ENCODE measurements around the gene DDC. TPM values are rescaled to one million over a fixed set of nuclear protein-coding genes. Genes with fewer than 3 reads are reported as not detected.

DDC gene
- total RNA-seq, 1 experiment from 2014 or later = not detected

- DNase-seq = no peak
- H3K4me3 ChIP-seq (ENCODE audit: low read length) = no peak overlapping the region
- H3K9ac ChIP-seq (ENCODE audit: low read length) = no peak overlapping the region
- H3K27me3 ChIP-seq (ENCODE audit: low read length) = no peaks in the 10 kb centered on the region
- no peaks in the 10 kb centered on the region for H3K9me2 ChIP-seq (replicated peaks; ENCODE audit: insufficient read depth, low read length)
- no peaks in the 10 kb centered on the region for H3K36me3 ChIP-seq (ENCODE audit: insufficient read depth, low read length)
- H4K20me1 ChIP-seq (ENCODE audit: insufficient read depth, low read depth, low read length) = no peaks in the 10 kb centered on the region
- no peaks in the 10 kb centered on the region for H3K79me2 ChIP-seq (ENCODE audit: low read length)
- no peak overlapping the region for H2AFZ ChIP-seq (ENCODE audit: low read length)
- H3K9me3 ChIP-seq (ENCODE audit: low read length) = no peaks in the 10 kb centered on the region
- H3K27ac ChIP-seq (ENCODE audit: low read length) = no peak overlapping the region
- H3K4me1 ChIP-seq (ENCODE audit: low read length) = no peaks in the 10 kb centered on the region
- no peak overlapping the region for H3K4me2 ChIP-seq (ENCODE audit: low read depth, low read length, poor library complexity, severe bottlenecking)
These were observed 38.1 kb upstream of the DDC start for GRCh38 chr7:50603287-50603686.

- H3K4me2 ChIP-seq (ENCODE audit: low read depth, low read length, poor library complexity, severe bottlenecking) = no peak overlapping the region
- H3K9me2 ChIP-seq (replicated peaks; ENCODE audit: insufficient read depth, low read length) = no peaks in the 10 kb centered on the region
- no peaks in the 10 kb centered on the region for H3K36me3 ChIP-seq (ENCODE audit: insufficient read depth, low read length)
- H4K20me1 ChIP-seq (ENCODE audit: insufficient read depth, low read depth, low read length) = no peaks in the 10 kb centered on the region
- no peaks in the 10 kb centered on the region; the same call in 1 of the 2 replicates for H3K4me1 ChIP-seq (ENCODE audit: low read length)
- no peaks in the 10 kb centered on the region for H3K27me3 ChIP-seq (ENCODE audit: low read length)
- no peaks in the 10 kb centered on the region for H3K9me3 ChIP-seq (ENCODE audit: low read length)
- no peaks in the 10 kb centered on the region for H3K79me2 ChIP-seq (ENCODE audit: low read length)
- no peak overlapping the region for H3K9ac ChIP-seq (ENCODE audit: low read length)
- no peak overlapping the region for H3K4me3 ChIP-seq (ENCODE audit: low read length)
- H3K27ac ChIP-seq (ENCODE audit: low read length) = no peak overlapping the region
- no peak overlapping the region for H2AFZ ChIP-seq (ENCODE audit: low read length)
- DNase-seq = no peak
These were observed 34.2 kb upstream of the DDC start for GRCh38 chr7:50599385-50599784.

- H3K9me2 ChIP-seq (replicated peaks; ENCODE audit: insufficient read depth, low read length) = no peaks in the 10 kb centered on the region
- H3K9ac ChIP-seq (ENCODE audit: low read length) = no peak overlapping the region
- H3K4me2 ChIP-seq (ENCODE audit: low read depth, low read length, poor library complexity, severe bottlenecking) = no peak overlapping the region
- H3K27ac ChIP-seq (ENCODE audit: low read length) = no peak overlapping the region
- H3K36me3 ChIP-seq (ENCODE audit: insufficient read depth, low read length) = no peaks in the 10 kb centered on the region
- no peaks in the 10 kb centered on the region for H3K9me3 ChIP-seq (ENCODE audit: low read length)
- H3K79me2 ChIP-seq (ENCODE audit: low read length) = no peaks in the 10 kb centered on the region
- peaks cover 6% of the 10 kb centered on the region for H3K4me1 ChIP-seq (ENCODE audit: low read length)
- no peak overlapping the region for H2AFZ ChIP-seq (ENCODE audit: low read length)
- H4K20me1 ChIP-seq (ENCODE audit: insufficient read depth, low read depth, low read length) = no peaks in the 10 kb centered on the region
- H3K4me3 ChIP-seq (ENCODE audit: low read length) = no peak overlapping the region
- no peaks in the 10 kb centered on the region for H3K27me3 ChIP-seq (ENCODE audit: low read length)
- no peak for DNase-seq
These were observed 33.5 kb upstream of the DDC start for GRCh38 chr7:50598460-50599343.

- Histone ChIP-seq H3K36me3 (ENCODE audit: insufficient read depth, low read length) (no peaks in the 10 kb centered on the region), H3K27me3 (ENCODE audit: low read length) (no peaks in the 10 kb centered on the region), H3K4me3 (ENCODE audit: low read length) (no peak overlapping the region), H3K9me2 (replicated peaks; ENCODE audit: insufficient read depth, low read length) (no peaks in the 10 kb centered on the region), H2AFZ (ENCODE audit: low read length) (no peak overlapping the region), H3K4me1 (ENCODE audit: low read length) (peaks cover 26% of the 10 kb centered on the region), H3K79me2 (ENCODE audit: low read length) (no peaks in the 10 kb centered on the region), H3K9ac (ENCODE audit: low read length) (no peak overlapping the region), H4K20me1 (ENCODE audit: insufficient read depth, low read depth, low read length) (no peaks in the 10 kb centered on the region), H3K4me2 (ENCODE audit: low read depth, low read length, poor library complexity, severe bottlenecking) (no peak overlapping the region), H3K27ac (ENCODE audit: low read length) (no peak overlapping the region), H3K9me3 (ENCODE audit: low read length) (no peaks in the 10 kb centered on the region)
- no peak for DNase-seq
These were observed 31.3 kb upstream of the DDC start for GRCh38 chr7:50596484-50596883.

- Histone ChIP-seq H3K4me2 (ENCODE audit: low read depth, low read length, poor library complexity, severe bottlenecking) (no peak overlapping the region), H3K9me3 (ENCODE audit: low read length) (no peaks in the 10 kb centered on the region), H3K9me2 (replicated peaks; ENCODE audit: insufficient read depth, low read length) (no peaks in the 10 kb centered on the region), H4K20me1 (ENCODE audit: insufficient read depth, low read depth, low read length) (no peaks in the 10 kb centered on the region), H3K27me3 (ENCODE audit: low read length) (no peaks in the 10 kb centered on the region), H3K27ac (ENCODE audit: low read length) (no peak overlapping the region), H3K36me3 (ENCODE audit: insufficient read depth, low read length) (no peaks in the 10 kb centered on the region), H3K4me1 (ENCODE audit: low read length) (peaks cover 35% of the 10 kb centered on the region), H3K79me2 (ENCODE audit: low read length) (no peaks in the 10 kb centered on the region), H3K9ac (ENCODE audit: low read length) (no peak overlapping the region), H2AFZ (ENCODE audit: low read length) (no peak overlapping the region), H3K4me3 (ENCODE audit: low read length) (no peak overlapping the region)
- DNase-seq = peak; percentile 62
These were observed 30.4 kb upstream of the DDC start for GRCh38 chr7:50595491-50596102.

- no peak overlapping the region for H2AFZ ChIP-seq (ENCODE audit: low read length)
- H3K4me1 ChIP-seq (ENCODE audit: low read length) = peaks cover 35% of the 10 kb centered on the region
- DNase-seq = peak; percentile 23
- no peak overlapping the region for H3K4me2 ChIP-seq (ENCODE audit: low read depth, low read length, poor library complexity, severe bottlenecking)
- H3K79me2 ChIP-seq (ENCODE audit: low read length) = no peaks in the 10 kb centered on the region
- no peaks in the 10 kb centered on the region for H3K36me3 ChIP-seq (ENCODE audit: insufficient read depth, low read length)
- no peak overlapping the region for H3K27ac ChIP-seq (ENCODE audit: low read length)
- H3K9me3 ChIP-seq (ENCODE audit: low read length) = no peaks in the 10 kb centered on the region
- H3K4me3 ChIP-seq (ENCODE audit: low read length) = no peak overlapping the region
- H3K9ac ChIP-seq (ENCODE audit: low read length) = no peak overlapping the region
- no peaks in the 10 kb centered on the region for H4K20me1 ChIP-seq (ENCODE audit: insufficient read depth, low read depth, low read length)
- H3K9me2 ChIP-seq (replicated peaks; ENCODE audit: insufficient read depth, low read length) = no peaks in the 10 kb centered on the region
- H3K27me3 ChIP-seq (ENCODE audit: low read length) = no peaks in the 10 kb centered on the region
These were observed 29.7 kb upstream of the DDC start for GRCh38 chr7:50594734-50595485.

GRCh38 chr7:50594136-50594535 is 28.9 kb upstream of the DDC start:
- H3K36me3 ChIP-seq (ENCODE audit: insufficient read depth, low read length) = no peaks in the 10 kb centered on the region
- no peak for DNase-seq
- no peak overlapping the region for H3K27ac ChIP-seq (ENCODE audit: low read length)
- no peaks in the 10 kb centered on the region for H4K20me1 ChIP-seq (ENCODE audit: insufficient read depth, low read depth, low read length)
- peaks cover 35% of the 10 kb centered on the region for H3K4me1 ChIP-seq (ENCODE audit: low read length)
- H3K4me2 ChIP-seq (ENCODE audit: low read depth, low read length, poor library complexity, severe bottlenecking) = no peak overlapping the region
- H3K9me2 ChIP-seq (replicated peaks; ENCODE audit: insufficient read depth, low read length) = no peaks in the 10 kb centered on the region
- H3K79me2 ChIP-seq (ENCODE audit: low read length) = no peaks in the 10 kb centered on the region
- H3K9me3 ChIP-seq (ENCODE audit: low read length) = no peaks in the 10 kb centered on the region
- no peak overlapping the region for H3K4me3 ChIP-seq (ENCODE audit: low read length)
- H2AFZ ChIP-seq (ENCODE audit: low read length) = no peak overlapping the region
- no peaks in the 10 kb centered on the region for H3K27me3 ChIP-seq (ENCODE audit: low read length)
- no peak overlapping the region for H3K9ac ChIP-seq (ENCODE audit: low read length)

GRCh38 chr7:50592940-50593339 is 27.7 kb upstream of the DDC start:
- Histone ChIP-seq H4K20me1 (ENCODE audit: insufficient read depth, low read depth, low read length) (no peaks in the 10 kb centered on the region), H3K4me1 (ENCODE audit: low read length) (peaks cover 35% of the 10 kb centered on the region), H3K4me3 (ENCODE audit: low read length) (no peak overlapping the region), H3K36me3 (ENCODE audit: insufficient read depth, low read length) (no peaks in the 10 kb centered on the region), H3K79me2 (ENCODE audit: low read length) (no peaks in the 10 kb centered on the region), H3K27ac (ENCODE audit: low read length) (no peak overlapping the region), H2AFZ (ENCODE audit: low read length) (no peak overlapping the region), H3K9ac (ENCODE audit: low read length) (no peak overlapping the region), H3K9me3 (ENCODE audit: low read length) (no peaks in the 10 kb centered on the region), H3K4me2 (ENCODE audit: low read depth, low read length, poor library complexity, severe bottlenecking) (no peak overlapping the region), H3K27me3 (ENCODE audit: low read length) (no peaks in the 10 kb centered on the region), H3K9me2 (replicated peaks; ENCODE audit: insufficient read depth, low read length) (no peaks in the 10 kb centered on the region)
- DNase-seq = no peak
